KBM-7 (cell line): ENCODE data around the gene NELL1.

Experiments used
- DNase-seq: peaks from one replicate; pipeline ENCODE4 v3.0.0-alpha.2; 2015
- in situ Hi-C: fragments of 300-500 bp; cut with MboI; formaldehyde crosslinking; loops from 2 replicates; pipeline ENCODE4 v1.14.3; 2020; ENCODE audit warnings: low sequenced_read_pairs, low pct_unique_long_range_greater_than_20kb, mixed read lengths

The NELL1 gene

GRCh38 chr11:21481255-21481654 is 811.9 kb downstream of the NELL1 start:
- DNase-seq, result no peak
- in situ Hi-C loops, result no loop called here

DNA sequence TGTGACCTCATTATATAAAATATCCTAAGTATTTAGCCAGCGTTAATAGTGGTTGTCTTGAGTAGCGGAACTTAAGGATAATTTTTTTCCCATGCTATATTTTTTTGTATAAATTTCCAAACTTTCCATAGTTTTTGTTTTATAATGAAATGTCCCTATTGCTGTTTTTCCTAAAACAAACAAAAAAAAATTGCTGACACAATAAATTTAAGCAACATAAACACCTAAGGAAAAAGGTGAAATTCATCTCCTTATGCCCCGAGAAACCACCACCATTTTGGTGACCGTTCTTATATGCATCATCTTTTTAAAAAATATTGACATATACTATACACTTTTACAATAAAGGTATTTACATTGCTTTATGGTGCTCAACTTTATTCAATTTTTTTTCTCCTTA is 814.7 kb downstream of the NELL1 start:
- in situ Hi-C loops, result no loop called here
- DNase-seq, result no peak

GRCh38 chr11:21485006-21485405 is 815.6 kb downstream of the NELL1 start:
- in situ Hi-C loops, result no loop called here
- no peak for DNase-seq

DNA sequence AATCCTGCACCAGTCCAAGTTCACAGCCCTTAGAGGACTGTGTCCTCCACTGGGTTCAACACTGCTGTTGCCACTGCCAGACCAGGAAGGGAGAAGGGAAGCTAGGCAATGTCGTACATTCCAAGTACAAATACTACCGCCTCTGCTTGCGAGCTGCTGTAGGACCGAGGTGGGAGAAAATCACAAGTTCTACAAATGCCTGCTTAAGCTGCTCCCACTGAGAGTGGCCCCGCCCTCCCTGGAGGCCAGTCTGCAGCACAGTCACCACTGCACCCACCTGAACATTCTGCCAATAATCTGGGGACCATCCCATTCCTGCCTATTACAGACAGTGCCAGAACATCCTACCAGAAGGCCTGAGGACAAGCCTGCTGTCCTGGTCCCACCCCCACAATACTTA is 816.0 kb downstream of the NELL1 start:
- no peak for DNase-seq
- in situ Hi-C loops, result no loop called here

- in situ Hi-C loops, result no loop called here
- no peak for DNase-seq
Measured at GRCh38 chr11:21489416-21490115, 820.2 kb downstream of the NELL1 start.

DNA sequence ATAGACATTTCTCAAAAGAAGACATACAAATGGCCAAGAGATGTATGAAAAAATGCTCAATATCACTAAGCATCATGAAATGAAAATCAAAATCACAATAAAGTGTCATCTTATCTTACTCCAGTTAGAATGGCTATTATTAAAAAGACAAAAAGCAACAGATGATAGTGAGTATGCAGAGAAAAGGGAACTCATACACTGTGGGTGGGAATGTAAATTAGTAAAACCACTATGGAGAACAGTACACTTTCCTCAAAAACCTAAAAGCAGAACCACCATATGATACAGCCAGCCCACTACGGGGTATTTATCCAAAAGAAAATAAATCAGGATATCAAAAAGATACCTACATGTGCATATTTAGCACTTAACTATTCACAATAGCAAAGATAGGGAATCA is 823.5 kb downstream of the NELL1 start:
- in situ Hi-C loops, result no loop called here
- DNase-seq, result no peak

- in situ Hi-C loops, result no loop called here
Measured at GRCh38 chr11:21494946-21495345, 825.6 kb downstream of the NELL1 start.

GRCh38 chr11:21495879-21496278 is 826.5 kb downstream of the NELL1 start:
- no peak for DNase-seq
- in situ Hi-C loops, result no loop called here

More at GRCh38 chr11:21494946-21495345, 825.6 kb downstream of the NELL1 start:
- DNase-seq, result no peak

GRCh38 chr11:21501245-21501644 is 831.9 kb downstream of the NELL1 start:
- in situ Hi-C loops, result no loop called here
- no peak for DNase-seq

DNA sequence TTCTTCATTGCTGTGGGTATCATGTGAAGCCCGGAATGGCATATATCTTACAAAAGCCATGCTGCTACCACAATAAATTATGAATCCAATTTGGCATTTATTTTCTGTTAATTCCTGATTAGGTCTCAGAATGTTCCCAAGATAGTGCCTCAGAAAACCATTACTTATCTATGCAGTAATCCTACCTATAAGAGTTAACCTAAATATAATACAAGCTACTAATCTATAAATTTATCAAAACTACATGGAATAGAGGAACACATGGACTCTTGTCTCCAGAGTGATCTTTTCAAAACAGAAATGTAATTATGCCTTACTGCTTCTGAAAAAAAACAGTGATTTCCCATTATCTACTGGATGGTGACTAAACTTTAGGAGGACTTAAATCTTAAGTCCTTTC is 835.7 kb downstream of the NELL1 start:
- DNase-seq, result no peak
- in situ Hi-C loops, result no loop called here

DNA sequence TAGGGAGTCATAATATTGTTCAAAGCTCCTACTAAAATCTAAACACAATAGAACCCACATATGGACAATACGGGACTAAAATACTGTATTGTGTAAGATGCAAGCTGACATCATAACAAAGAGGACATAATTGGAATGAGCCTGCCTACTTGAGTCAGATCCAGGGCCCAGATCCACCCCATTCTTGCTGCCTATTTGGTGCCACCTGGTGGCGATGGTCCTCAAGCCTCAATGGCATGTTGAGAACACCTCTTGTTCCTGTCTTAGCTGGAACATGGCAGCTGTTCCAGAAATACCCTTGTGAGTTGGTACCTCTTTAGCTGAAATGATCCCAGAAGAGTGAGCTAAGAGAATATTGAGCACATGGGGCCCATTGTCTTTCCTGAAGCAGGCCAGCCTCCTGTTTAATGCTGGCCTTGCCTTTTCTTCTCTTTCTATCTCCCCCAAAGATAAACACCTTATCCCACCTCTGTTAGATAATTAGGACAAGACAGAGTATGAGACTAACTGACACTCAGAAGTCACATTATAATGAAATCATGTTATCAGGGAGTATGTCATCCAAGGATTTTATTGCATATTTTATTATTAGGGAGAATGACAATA is 842.6 kb downstream of the NELL1 start:
- DNase-seq, result peak; percentile 65
- in situ Hi-C loops, result no loop called here

- in situ Hi-C loops, result no loop called here
- no peak for DNase-seq
Measured at GRCh38 chr11:21514316-21514715, 844.9 kb downstream of the NELL1 start.

DNA sequence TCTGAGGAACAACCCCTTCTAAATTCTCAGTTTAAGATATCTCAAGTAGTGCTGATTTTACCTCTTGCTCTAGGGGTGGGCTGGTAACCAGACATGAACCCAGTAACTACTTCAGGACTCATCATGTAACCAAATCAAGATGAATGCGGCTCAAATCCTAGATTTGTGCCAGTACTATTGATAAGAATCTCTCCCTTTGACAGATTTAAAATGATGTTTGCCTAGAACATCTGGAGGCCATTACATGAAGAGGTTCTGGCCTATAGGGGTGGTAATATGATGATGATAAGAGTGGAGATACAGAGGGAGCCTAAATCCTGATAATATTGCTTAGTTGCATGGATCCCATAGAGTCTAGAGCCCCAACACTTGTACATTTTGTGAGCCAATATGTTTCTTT is 850.9 kb downstream of the NELL1 start:
- in situ Hi-C loops, result no loop called here
- no peak for DNase-seq

GRCh38 chr11:21529187-21529586 is 859.8 kb downstream of the NELL1 start:
- DNase-seq, result no peak
- in situ Hi-C loops, result no loop called here

GRCh38 chr11:21534288-21534687 is 864.9 kb downstream of the NELL1 start:
- in situ Hi-C loops, result no loop called here
- DNase-seq, result no peak

- no peak for DNase-seq
- in situ Hi-C loops, result no loop called here
Measured at GRCh38 chr11:21537980-21538379, 868.6 kb downstream of the NELL1 start.

- in situ Hi-C loops, result no loop called here
Measured at GRCh38 chr11:21541187-21541751, 871.9 kb downstream of the NELL1 start.

GRCh38 chr11:21543901-21544300 is 874.5 kb downstream of the NELL1 start:
- in situ Hi-C loops, result no loop called here
- DNase-seq, result no peak

More at GRCh38 chr11:21541187-21541751, 871.9 kb downstream of the NELL1 start:
- DNase-seq, result no peak

DNA sequence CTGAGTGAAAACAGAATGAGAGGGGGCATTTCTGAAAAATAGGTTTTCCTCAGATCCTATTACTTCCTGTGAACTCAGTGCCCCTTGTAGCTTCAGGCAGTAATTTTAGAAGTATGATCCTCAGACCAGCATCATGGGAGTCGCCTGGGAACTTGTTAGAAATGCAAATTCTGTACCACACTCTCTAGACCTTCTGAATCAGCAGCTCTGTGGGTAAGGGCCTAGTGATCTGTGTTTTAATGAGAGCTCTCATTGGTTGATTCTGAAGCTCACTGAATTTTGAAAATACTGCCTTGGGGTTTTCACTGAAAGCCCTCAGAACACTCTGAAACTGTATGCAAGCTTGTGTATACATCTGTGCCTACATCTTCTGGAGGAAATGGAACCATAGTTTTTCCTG is 876.3 kb downstream of the NELL1 start:
- no peak for DNase-seq
- in situ Hi-C loops, result no loop called here

DNA sequence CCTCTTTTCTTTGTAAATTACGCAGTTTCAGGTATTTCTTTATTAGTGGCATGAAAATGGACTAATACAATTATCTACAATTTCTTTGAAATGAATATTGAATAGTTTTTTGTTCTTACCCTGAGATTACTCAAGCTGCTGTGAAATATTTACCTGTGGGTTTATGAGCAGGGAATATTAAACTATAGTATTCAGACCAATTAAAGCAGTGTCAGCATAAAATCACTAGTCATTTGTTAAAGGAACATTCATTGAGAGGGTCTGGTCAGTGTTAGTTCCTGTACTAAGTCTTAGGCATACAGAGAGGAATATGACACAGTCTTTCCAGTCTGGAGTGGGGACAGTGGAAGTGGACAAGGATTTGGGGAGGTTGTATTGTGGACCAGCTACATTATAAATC is 877.3 kb downstream of the NELL1 start:
- in situ Hi-C loops, result no loop called here
- DNase-seq, result no peak

DNA sequence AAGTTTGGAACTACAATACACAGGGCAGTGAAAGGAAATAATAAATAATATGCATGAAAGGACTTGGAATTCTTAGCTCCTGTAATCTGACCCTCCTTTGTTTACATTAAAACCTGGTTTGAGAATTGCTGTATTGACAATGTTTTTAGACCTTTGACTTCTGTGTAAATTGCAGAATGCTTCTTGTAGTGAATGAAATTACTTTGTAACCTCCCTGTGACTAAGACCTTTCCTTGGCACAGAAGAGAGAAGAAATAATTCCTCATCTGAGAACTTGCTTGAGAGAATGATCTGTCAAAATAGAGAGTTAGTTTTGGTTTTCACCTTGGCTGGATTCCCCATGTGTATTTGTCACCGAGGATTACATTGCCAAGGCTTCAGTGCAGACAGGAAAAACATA is 883.5 kb downstream of the NELL1 start:
- DNase-seq, result no peak

More for the DNA sequence above, 883.5 kb downstream of the NELL1 start:
- in situ Hi-C loops, result no loop called here
